GM18498 (cell line): ENCODE data around the gene GADD45A.

Experiments used
- ATAC-seq: cut with Tn5 transposase; IDR thresholded peaks from one replicate; pipeline ENCODE4 v1.9.1; 2021; ENCODE audit warnings: mild to moderate bottlenecking, moderate library complexity; ENCODE audit not compliant: unreplicated experiment

GADD45A gene

DNA sequence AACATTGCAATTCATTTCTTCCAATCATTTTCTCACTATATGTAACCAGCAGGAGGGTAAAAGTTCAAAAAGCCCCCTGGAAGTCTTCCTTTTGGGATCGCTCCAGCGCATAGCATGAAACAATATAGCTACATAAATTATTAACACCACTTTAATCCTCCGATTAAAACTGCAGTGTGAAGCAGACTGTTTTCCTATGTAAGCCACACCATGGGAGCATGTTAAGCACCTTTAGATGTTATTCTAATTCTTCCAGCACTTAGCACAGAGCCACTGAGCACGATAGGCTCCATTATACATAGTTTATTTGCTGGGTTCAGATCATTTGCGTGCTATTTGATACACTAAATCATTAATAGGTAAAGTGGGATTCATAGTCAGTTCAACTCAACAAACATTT lies 18.4 kb upstream of the GADD45A start:
- ATAC-seq = no peak

DNA sequence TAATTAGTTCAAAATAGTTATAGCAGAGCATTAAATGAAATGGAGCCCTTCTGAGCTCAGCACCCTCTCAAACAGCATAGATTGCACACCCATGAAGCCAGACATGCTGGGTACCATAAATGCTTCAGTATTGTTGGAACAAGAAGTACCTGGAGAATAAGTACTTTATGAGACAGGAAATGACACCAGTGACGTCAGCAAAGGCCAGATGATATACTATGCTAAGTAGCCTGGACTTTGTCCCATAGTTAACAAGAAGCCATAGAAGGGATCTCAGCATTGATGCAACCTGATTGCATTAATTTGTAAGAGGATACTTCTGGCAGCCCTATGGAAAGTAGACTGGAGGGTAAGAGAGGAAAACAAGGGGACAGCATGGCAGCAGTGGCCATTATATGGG lies 16.3 kb upstream of the GADD45A start:
- no peak for ATAC-seq

DNA sequence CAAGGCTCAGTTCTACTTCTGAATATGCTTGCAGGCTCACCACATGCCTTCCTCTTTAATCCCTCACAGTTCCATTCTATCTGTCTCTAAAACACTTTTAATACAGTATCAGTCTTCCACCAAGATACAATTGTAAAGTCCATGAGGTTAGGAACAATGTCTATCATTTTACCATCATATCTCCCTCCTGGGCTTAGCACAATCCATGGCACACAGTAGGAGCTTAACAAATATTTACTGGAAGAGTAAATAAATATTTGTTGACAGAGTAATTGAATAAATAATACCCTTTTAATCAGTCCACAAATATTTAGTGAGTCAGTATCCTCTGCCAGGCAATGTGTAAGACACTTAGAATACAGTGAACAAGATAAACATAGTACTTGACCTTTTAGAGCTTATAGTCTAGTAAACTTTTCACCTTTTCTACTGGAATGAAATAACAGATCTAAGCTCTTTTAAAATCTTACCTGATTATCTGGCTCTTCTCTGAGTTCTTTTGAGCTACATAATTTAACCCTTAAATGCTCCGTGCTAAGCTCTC lies 12.7 kb upstream of the GADD45A start:
- ATAC-seq = no peak

DNA sequence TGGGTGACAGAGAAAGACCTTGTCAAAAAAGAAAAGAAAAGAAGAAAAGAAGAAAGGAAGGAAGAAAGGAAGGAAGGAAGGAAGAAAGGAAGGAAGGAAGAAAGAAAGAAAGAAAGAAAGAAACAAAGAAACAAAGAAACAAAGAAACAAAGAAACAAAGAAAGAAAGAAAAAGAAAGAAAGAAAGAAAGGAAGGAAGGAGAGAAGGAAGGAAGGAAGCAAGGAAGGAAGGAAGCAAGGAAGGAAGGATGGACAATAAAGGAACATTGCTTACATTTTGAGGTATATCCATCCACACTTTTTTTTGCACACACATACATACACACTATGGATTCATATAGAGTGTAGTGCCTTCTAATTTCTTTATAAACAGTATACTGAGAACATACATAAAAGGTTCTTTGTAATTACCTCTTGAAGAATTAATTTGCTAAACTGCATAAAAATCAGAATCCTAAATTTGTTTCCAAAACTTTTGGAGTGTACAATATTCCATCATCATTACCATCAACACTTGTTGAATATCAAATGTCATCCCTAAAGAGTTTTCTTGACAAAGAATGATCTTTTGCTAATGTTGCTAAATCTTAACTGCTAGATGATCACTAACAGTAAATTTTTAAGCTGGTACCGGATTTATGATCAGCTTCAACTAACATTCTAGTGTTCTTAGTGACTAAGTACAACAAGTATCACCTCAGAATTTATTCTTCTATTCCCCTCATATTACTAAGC lies 11.4 kb upstream of the GADD45A start:
- no peak for ATAC-seq

DNA sequence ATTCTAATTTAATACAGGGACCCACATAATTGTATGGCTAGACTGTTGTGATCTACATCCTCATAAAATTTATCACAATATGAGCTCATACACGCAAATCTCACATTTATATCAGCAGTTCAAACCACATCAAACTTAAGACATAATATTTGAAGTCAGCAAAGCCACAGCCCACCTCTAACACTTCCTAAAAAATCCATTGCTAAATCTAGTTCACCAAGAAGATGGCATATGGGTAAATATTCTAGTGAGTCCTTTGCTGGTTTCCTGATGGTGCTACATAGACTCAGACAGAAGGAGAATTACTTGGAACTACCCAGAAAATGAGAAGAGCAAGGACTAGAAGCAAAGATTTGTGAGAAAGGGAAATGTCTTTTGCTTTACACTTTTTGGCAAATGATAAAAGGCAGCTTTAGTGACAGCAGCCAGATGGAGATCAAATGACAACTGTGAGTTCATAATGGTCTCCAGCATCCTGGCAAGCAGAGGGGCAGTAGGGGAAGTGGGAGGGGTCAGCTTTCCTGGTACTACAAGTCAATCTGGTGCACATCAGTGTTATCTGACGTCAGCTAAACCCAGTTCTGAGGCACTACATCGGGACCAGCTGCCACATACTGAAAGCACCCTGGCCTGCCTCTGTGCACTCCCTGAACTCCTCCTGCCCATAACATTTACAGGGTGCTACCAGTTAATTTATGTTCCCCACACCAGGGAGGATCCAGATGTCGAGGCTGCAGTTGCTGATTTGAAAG lies 10.6 kb upstream of the GADD45A start:
- no peak for ATAC-seq

DNA sequence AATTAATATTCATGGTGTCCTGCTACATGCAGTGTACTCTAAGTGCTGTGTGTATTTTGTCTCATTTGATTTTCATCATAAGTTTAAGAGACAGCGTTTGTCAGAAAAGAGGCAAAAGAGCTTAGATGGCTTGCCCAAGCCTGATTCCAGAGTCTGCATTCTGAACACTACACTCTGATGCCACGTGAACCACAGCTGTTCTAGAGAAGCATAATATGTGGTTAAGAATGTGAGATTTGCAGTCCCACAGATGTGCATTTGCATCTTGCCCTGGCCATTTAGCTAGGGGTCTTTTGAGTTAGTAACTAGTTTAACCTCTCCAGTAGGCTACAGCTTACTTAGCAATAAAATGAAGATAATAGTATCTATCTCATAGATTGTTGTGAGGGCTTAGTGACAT lies 9.2 kb upstream of the GADD45A start:
- peak; percentile 79 for ATAC-seq

DNA sequence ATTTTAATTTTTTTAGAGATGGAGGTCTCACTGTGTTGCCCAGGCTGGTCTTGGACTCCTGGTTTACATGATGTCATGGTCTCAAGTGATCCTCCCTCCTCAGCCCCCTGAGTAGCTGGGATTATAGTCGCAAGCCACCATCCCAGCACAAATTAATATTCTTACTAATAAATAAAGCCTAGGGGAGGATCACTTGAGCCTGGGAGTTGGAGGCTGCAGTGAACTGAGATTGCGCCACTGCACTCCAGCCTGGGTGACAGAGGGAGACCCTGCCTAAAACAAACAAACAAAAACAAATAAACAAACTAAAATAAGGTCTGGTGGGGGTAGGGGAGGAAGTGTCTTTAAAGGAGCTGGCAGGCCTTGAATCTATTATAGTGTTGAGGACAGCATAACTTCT lies 8.7 kb upstream of the GADD45A start:
- ATAC-seq = no peak

DNA sequence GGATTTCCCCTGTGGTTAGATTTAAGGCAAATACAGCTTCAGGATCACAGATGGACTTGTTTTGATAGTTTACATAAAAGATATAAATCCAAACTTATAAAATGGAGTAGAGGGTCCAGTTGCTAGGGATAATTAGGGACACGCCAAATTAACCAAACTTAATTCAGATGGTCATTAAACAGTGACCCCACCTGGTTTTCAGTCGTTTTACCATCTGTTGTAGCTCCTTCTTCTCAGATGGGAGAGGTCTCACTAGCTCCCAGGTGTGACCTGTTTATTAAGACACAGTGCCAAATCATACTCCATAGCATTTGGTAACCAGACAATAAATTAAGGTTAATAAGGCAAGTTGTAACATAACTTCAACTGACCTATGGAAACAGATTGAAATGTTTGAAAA lies 8.1 kb upstream of the GADD45A start:
- no peak for ATAC-seq

DNA sequence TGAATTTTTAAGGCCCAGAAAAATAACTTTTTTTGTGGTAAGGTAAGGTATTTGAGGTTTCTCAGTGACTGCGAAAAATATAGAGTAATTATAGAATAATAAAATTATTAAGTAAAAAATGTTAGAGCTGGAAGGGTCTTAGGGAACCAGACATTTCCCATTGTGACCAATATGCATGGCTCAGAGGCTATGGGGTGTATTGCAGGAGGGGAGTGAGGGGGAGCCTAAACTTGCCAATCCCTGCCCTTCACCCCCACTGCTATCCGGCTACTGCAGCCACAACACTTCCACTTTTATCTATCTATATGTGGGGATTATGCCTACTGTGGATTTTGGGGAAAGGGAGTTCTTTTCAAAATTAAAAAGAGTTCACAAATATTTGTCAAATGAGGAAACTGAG lies 7.6 kb upstream of the GADD45A start:
- ATAC-seq = no peak

DNA sequence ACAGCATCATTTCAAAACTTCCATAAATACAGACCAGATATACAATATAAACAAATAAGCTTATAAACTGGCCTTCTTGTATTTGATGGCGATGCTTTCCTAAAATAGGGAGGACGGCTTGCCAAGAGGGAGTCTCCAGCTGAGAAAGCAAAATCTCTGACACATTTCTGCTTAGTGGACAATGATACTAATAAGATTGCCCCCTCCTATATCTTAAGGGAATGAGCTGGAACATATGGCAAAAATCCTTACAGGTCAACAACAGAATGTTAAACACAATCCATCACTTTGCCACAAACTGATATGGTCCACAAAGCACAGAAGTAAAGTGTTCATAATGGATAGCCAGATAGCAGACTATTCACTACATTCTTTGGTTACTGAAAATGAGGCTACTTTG lies 7.1 kb upstream of the GADD45A start:
- no peak for ATAC-seq

DNA sequence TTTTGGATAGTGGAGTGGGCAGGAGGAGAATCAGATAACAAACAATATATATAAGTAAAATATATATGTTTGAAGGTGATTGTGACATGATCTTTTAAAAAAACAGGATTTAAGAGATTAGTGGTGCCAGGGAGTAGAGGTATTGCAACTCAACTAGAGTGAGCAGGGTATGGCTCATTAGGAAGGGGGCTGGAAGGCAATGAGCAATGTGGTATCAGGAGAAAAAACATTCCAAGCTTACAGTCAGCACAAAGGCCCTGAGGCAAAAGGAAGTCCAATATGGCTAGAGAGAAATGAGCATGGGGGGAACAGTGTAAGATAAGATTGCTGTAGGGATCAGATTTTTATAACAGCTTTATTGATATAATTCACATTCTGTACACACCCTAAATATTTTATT lies 5.3 kb upstream of the GADD45A start:
- no peak for ATAC-seq

DNA sequence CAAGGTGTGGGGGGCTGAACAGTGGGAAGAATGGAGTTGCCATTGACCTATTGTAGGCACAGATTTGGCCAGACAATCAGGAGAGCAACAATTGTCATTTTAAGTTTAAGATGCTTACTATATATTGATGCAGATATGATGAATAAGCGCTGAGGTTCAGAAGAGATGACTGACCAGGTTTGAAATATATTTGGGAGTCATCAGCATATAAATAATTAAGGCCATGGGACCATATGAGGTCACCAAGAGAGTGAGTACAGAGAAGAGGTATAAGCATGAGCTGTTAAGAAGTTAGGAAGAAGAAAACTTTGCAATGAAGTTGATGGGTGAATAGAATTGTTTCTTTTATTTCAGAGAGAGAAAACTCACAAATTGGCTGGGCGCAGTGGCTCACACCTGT lies 4.5 kb upstream of the GADD45A start:
- ATAC-seq = no peak

DNA sequence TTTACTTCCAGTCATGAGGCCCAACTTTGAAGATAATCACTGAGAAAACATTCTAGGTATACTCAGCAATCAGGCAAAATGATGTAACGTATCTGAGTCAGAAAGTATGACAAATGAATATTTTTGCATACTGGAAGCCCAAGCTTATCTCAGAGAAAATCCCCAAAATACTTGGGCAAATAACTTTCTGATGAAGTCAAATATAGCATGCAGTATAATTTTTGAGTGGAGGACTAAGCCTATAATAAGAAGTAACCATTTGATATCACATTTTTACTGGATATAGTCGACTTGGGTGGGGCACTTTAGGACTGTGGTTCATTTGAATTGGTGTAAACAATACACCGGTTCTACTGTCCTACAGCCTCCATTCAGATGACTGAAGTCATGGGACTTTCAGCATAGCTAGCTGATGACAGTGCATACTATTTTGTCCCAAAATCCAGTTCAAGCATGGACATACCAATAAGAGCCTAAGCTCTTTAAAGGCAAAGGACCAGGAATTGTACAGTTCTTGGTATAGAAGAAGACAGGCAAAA lies 2.3 kb upstream of the GADD45A start:
- no peak for ATAC-seq

DNA sequence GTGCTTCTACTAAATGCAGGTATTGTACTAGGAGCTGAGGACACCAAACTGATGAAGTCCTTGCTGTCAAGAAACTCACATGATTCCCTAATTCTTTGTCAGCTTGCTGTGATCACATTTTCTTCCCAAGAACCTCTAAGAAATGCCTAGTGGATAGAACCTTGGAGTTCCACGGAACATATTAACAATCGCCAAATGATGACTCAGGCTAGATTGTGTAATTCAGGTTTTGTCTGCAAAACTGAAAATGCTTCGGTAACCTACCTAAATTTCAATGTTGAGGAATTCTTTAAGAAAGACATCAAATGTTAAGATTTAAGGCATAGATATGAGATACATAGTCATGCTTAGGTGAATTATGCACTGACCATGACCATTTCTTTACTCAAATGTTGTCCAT lies 1.7 kb upstream of the GADD45A start:
- no peak for ATAC-seq

DNA sequence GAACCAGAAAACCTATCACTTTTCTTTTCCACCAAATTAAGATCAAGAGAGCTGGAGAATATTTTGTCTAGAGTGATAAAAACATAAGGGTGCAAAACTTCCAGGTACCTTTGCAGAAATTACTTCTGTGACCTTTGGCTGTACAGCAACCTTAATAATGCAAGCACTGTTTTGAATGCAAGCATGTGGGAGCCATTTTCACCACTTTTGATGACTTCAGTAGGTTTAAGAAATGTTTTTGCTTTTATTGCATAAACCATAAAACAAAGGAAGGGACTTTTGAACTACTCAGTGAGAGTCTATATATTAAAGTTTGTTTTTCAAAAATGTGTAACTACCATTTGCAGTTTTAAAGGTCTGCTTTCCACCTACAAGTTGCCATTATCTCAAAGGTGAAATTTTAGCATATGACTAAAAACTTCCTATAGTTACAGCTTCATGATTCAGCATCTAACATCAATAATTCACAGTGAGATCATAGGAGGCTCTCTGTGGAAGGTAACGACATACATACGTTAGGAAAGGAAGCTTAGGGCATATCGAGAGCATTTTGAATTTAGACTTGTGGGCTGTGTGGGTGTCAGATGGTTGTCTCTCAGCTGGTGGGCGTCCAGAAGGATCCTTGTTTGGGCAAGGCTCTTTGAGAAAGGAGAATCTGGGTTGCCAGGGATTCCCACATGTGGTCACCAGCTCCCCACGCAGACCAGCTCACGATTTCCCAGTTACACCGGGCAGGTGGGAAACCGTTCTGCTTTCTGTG lies 1.1 kb upstream of the GADD45A start:
- no peak for ATAC-seq

DNA sequence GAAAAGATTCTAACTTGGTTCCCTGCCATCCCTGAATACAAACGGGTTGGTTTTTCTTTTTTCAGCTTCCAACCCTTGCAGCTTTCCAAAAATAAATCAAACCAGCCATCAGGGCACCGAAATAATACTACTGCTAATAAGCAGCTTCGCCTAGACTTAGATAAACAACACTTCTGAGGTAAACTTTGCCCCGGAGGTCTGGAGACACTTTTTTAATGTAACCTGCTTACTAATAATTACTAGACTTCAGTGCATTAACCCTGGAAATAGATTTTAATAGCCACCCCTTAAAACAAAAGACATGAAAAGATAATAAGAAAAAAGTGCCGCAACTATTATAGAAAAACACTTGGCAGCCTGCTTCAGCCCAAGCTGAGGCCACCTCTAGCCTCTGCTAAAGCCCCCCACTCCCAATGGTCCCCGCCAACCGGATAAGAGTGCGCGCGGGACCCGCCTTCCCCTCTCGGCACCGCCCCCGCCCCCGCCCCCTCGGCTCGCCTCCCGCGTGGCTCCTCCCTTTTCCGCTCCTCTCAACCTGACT lies 405 bp upstream of the GADD45A start:
- ATAC-seq = no peak

DNA sequence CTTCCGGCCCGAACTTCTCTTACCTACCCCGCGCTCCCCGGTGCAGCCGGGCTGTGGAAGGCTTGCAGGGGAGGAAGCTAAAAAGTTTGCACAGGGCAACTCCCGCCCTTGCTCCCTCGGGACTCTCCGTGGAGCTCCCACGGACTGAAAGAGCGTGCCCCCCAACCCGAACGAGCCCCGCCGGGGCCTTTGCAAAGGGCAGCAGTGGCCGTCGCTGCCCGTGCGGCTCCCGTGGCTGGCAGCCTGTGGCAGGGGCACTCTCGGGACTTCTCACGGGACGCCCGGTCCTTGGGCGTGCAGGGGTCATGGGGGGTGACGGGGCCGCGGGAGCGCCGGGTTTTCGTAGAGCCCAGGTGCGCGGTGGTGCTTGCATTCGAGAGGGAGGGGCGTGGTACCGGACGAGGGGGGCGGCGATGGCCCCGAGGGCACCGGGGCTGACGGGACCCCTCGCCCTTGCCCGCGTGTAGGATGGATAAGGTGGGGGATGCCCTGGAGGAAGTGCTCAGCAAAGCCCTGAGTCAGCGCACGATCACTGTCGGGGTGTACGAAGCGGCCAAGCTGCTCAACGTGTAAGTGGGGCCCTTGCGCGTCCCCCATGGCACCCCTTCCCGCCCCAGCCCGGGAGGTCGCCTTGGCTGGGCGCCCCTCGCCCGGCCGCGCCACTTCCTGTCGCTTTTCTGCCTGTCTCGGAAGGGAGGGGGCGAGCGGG lies 711 bp downstream of the GADD45A start:
- ATAC-seq = peak; percentile 13

DNA sequence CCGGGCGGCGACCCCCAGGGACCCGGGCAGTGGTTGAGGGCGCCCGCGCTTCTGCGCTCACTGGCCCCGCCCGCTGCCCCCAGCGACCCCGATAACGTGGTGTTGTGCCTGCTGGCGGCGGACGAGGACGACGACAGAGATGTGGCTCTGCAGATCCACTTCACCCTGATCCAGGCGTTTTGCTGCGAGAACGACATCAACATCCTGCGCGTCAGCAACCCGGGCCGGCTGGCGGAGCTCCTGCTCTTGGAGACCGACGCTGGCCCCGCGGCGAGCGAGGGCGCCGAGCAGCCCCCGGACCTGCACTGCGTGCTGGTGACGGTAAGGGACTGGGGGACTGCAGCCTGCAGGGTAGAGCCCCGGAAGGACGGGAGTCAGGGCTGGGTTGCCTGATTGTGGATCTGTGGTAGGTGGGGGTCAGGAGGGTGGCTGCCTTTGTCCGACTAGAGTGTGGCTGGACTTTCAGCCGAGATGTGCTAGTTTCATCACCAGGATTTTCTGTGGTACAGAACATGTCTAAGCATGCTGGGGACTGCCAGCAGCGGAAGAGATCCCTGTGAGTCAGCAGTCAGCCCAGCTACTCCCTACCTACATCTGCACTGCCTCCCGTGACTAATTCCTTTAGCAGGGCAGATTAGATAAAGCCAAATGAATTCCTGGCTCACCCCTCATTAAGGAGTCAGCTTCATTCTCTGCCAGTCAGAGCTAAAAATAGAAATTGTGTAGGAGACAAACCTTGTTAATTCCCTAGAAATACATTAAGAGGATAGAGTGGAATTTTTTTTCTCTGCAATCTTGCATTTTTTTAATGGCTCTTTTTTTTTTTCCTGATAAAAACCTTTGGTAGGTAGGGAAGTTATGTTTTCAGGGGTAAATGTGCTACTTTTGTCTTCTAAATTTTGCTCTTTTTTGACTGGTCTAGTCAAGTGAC lies 1.5 kb downstream of the GADD45A start:
- ATAC-seq = peak; percentile 27

DNA sequence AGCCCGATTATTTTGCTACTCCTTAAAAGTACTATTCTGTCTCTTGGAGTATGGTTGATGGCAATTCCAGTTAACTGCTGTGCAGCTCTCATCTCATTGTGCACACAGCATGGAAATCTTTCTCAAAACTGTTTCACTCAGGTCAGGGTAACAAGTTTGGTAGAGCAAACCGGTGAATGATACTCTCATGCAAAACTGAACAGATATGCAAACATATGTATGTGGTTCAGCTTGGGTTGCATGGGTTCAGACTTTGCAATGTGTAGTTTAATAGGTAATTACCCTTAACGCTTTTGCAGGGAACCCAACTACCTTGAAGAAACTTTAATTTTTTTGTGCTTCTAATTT lies 2.2 kb downstream of the GADD45A start:
- ATAC-seq = peak; percentile 8
